ENCODE results near the gene MROH2A.

MROH2A gene

GRCh38 chr2:233858331-233858730 lies 80.2 kb downstream of the MROH2A start:
- no peak for DNase-seq

- DNase-seq = no peak
These were observed 84.2 kb downstream of the MROH2A start for GRCh38 chr2:233862261-233862768.

GRCh38 chr2:233865838-233866237 lies 87.7 kb downstream of the MROH2A start:
- DNase-seq = no peak

GRCh38 chr2:233866479-233866878 lies 88.3 kb downstream of the MROH2A start:
- no peak for DNase-seq

GRCh38 chr2:233867993-233868532 lies 89.9 kb downstream of the MROH2A start, which contains the start of gene MSL3B:
Gene MSL3B, minus strand, starts transcription at chr2:233868386.
- peak; percentile 46 to 78 for DNase-seq

GRCh38 chr2:233871432-233871831 lies 93.3 kb downstream of the MROH2A start:
- no peak for DNase-seq

- peak in 1 of 2 experiments; percentile 23 for DNase-seq
These were observed 94.0 kb downstream of the MROH2A start for GRCh38 chr2:233872125-233872524.

- no peak for DNase-seq
These were observed 104.2 kb downstream of the MROH2A start for GRCh38 chr2:233882353-233882752.

Data from NCI-H446 (cell line).